Stimulated activated effector memory CD8-positive, alpha-beta T cell treated with anti-CD3 and anti-CD28 coated beads, Interleukin-12 subunit alpha, Interleukin-12 subunit beta, amount 100 ng/mL, for 72 hours (primary cell): ENCODE measurements around the gene MYBPC3.

Experiments used
- ATAC-seq: fragments of 150-1000 bp; cut with Tn5 transposase; 2 replicates; pipeline ENCODE4 v1.10.0; 2021
- DNase-seq, 2 donors: peaks; one replicate each; pipeline ENCODE4 v3.0.0; 2021 to 2022; ENCODE audit warnings: low spot score in 2 of 2
- H3K27ac Mint-ChIP-seq: one replicate; pipeline ENCODE4 v1.8.0; 2022; ENCODE audit warnings: mild to moderate bottlenecking, mixed read lengths
- H3K36me3 Mint-ChIP-seq: one replicate; pipeline ENCODE4 v1.8.0; 2022; ENCODE audit warnings: mild to moderate bottlenecking, mixed read lengths
- H3K4me1 Mint-ChIP-seq: one replicate; pipeline ENCODE4 v1.8.0; 2022; ENCODE audit warnings: mixed read lengths
- H3K4me3 Mint-ChIP-seq: one replicate; pipeline ENCODE4 v1.8.0; 2022; ENCODE audit warnings: mild to moderate bottlenecking, mixed read lengths
- H3K9me3 Mint-ChIP-seq: one replicate; pipeline ENCODE4 v1.8.0; 2022; ENCODE audit warnings: mixed read lengths

MYBPC3 gene

GRCh38 chr11:47299078-47299477 is 53.4 kb downstream of the MYBPC3 start:
- H3K27ac Mint-ChIP-seq = no peak overlapping the region
- H3K36me3 Mint-ChIP-seq = peaks cover 100% of the 10 kb centered on the region
- no peak for DNase-seq
- H3K9me3 Mint-ChIP-seq = peaks cover 6% of the 10 kb centered on the region
- peaks cover 10% of the 10 kb centered on the region for H3K4me1 Mint-ChIP-seq
- H3K4me3 Mint-ChIP-seq = no peak overlapping the region
- ATAC-seq = no peak

DNA sequence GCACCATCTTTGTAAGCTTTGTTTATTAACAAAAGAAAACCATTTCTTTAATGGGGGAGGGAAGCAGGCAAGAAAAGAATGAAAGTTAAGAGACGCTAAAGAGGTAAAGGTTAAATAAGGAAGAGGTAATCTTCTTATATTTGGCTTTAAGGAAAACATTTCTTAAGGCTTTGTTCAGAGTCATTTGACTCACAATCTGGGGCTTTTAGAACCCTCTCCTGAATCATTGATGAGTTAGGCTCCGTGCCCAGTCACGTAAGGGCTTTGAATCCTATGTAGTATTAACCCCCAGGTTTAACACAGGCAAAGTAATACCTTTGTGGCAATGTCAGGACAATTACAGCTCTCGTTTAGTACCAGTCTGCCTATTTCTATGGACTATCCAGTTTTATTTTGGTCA is 56.5 kb downstream of the MYBPC3 start:
- peak overlapping the region; percentile 56 for H3K27ac Mint-ChIP-seq
- no peaks in the 10 kb centered on the region for H3K9me3 Mint-ChIP-seq
- H3K4me1 Mint-ChIP-seq = no peaks in the 10 kb centered on the region
- ATAC-seq = no peak
- DNase-seq = no peak
- H3K4me3 Mint-ChIP-seq = no peak overlapping the region
- H3K36me3 Mint-ChIP-seq = peaks cover 100% of the 10 kb centered on the region

- peaks cover 100% of the 10 kb centered on the region for H3K36me3 Mint-ChIP-seq
- no peak overlapping the region for H3K4me3 Mint-ChIP-seq
- peak overlapping the region; percentile 56 for H3K27ac Mint-ChIP-seq
These were observed 57.1 kb downstream of the MYBPC3 start for GRCh38 chr11:47295385-47295784.

DNA sequence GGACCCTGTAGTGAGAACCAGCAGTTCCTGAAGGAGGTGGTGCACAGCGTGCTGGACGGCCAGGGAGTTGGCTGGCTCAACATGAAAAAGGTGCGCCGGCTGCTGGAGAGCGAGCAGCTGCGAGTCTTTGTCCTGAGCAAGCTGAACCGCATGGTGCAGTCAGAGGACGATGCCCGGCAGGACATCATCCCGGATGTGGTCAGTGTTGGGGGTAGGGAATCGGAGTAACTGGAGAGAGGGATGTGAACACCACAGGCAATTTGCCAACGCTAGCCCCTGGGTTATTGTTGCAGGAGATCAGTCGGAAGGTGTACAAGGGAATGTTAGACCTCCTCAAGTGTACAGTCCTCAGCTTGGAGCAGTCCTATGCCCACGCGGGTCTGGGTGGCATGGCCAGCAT is 62.6 kb downstream of the MYBPC3 start:
- peaks cover 100% of the 10 kb centered on the region for H3K36me3 Mint-ChIP-seq
- no peak overlapping the region for H3K4me3 Mint-ChIP-seq
- ATAC-seq (no peak), DNase-seq (no peak)
- H3K9me3 Mint-ChIP-seq = no peaks in the 10 kb centered on the region
- peaks cover 5% of the 10 kb centered on the region for H3K4me1 Mint-ChIP-seq
- H3K27ac Mint-ChIP-seq = no peak overlapping the region

More at GRCh38 chr11:47295385-47295784, 57.1 kb downstream of the MYBPC3 start:
- no peaks in the 10 kb centered on the region for H3K4me1 Mint-ChIP-seq
- H3K9me3 Mint-ChIP-seq = no peaks in the 10 kb centered on the region
- DNase-seq = no peak
- ATAC-seq = no peak

DNA sequence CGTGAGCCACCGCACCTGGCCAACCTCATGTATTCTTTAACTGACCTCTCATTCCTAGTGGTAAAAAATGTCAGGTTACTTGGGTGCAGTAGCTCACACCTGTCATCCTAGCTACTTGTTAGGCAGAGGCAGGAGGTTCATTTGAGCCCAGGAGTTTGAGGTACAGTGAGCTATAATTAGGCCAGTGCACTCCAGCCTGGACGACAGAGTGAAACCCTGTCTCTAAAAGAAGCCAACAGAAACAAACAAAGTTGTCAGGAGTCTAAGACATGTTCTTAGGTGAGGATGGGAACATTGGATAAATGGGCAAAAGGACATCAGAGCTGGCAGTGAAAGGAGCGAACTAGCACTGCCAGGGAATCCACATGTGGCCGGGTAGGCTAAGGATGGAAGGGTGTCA is 64.4 kb downstream of the MYBPC3 start:
- H3K4me1 Mint-ChIP-seq = peaks cover 5% of the 10 kb centered on the region
- ATAC-seq (no peak), DNase-seq (no peak)
- no peak overlapping the region for H3K4me3 Mint-ChIP-seq
- H3K36me3 Mint-ChIP-seq = peaks cover 100% of the 10 kb centered on the region
- H3K27ac Mint-ChIP-seq = peak overlapping the region; percentile 26
- H3K9me3 Mint-ChIP-seq = no peaks in the 10 kb centered on the region

DNA sequence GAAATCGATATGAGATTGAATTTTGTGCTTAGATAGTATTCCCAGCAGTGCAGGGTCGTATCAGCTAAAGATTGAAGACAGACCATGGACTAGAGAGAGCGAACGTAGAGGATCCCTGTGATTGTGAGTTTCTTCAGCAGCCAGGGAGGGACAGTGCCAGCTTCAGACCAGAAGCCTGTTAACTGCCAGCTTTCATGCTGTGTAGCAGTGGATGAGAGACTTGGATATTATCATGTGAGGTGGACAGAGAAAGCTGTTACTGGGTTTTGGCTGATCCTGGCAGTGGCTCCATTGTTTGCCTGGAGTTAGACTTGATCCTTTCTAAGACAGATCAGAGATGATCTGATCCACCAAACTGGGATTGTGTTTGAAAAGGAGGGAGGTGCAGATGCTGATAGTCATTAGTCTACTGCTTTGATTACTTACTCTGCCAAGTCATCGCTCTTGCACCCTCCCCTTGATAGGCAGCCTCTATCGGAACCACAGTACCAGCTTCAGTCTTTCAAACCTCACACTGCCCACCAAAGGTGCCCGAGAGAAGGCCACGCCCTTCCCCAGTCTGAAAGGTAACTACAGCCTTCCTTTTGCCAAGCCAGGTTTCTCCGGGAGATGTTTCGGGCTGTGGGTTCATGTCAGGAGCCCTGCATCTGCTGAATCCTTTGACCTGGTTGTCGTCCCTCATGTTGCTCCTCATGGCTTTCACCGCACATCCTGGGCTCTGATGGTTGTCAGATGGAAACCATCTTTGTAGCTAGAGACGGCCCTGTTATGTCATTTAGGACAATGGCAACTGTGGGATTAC is 66.3 kb downstream of the MYBPC3 start:
- ATAC-seq = no peak
- peaks cover 100% of the 10 kb centered on the region for H3K36me3 Mint-ChIP-seq
- H3K27ac Mint-ChIP-seq = no peak overlapping the region
- H3K9me3 Mint-ChIP-seq = no peaks in the 10 kb centered on the region
- H3K4me3 Mint-ChIP-seq = no peak overlapping the region
- peaks cover 5% of the 10 kb centered on the region for H3K4me1 Mint-ChIP-seq
- DNase-seq = no peak

- Mint-ChIP-seq H3K4me1 (peaks cover 5% of the 10 kb centered on the region), H3K36me3 (peaks cover 100% of the 10 kb centered on the region), H3K9me3 (no peaks in the 10 kb centered on the region), H3K4me3 (no peak overlapping the region), H3K27ac (no peak overlapping the region)
- DNase-seq = no peak
- ATAC-seq = no peak
These were observed 68.4 kb downstream of the MYBPC3 start for GRCh38 chr11:47284151-47284550.

- no peak overlapping the region for H3K4me3 Mint-ChIP-seq
- no peak for ATAC-seq
- H3K27ac Mint-ChIP-seq = no peak overlapping the region
- peaks cover 100% of the 10 kb centered on the region for H3K36me3 Mint-ChIP-seq
- H3K9me3 Mint-ChIP-seq = no peaks in the 10 kb centered on the region
- no peak for DNase-seq
- peaks cover 5% of the 10 kb centered on the region for H3K4me1 Mint-ChIP-seq
These were observed 70.0 kb downstream of the MYBPC3 start for GRCh38 chr11:47282462-47282861.
